BJ (cell line): ENCODE results near the gene ARFGEF3. TPM values are rescaled to one million over a fixed set of nuclear protein-coding genes. Genes with fewer than 3 reads are reported as not detected.
A peak's percentile ranks its signal among the peaks of the same experiment; 100 is the strongest.
"Not testable (repeated sequence)": the region's sequence is repeated elsewhere in the genome, so short reads cannot be mapped to it uniquely, and the experiment has no call there.

ENCODE experiments used
- CTCF ChIA-PET: fragments of 350-600 bp; formaldehyde crosslinking; extraction: SDS; loops from one replicate; lab custom pipeline; 2021; ENCODE audit warnings: antibody characterized with exemption, inconsistent platforms; lab: Yijun Ruan, JAX
- POLR2A ChIA-PET: fragments of 300-600 bp; sonication (Branson Sonifier 250); formaldehyde crosslinking; extraction: SDS; loops from one replicate; lab custom pipeline; 2021; ENCODE audit warnings: antibody characterized with exemption; lab: Charles Lee
- DNase-seq: peaks from one replicate; pipeline ENCODE4 v3.0.0-alpha.2; 2011; ENCODE audit warnings: low read depth
- H3K27me3 ChIP-seq: 2 replicates; pipeline ENCODE4 v1.6.0; 2011; ENCODE audit warnings: low read length; ENCODE audit not compliant: control insufficient read depth, insufficient read depth
- H3K36me3 ChIP-seq: 2 replicates; pipeline ENCODE4 v1.5.1; 2011; ENCODE audit warnings: low read length; ENCODE audit not compliant: control insufficient read depth, insufficient read depth
- H3K4me3 ChIP-seq: 2 replicates; pipeline ENCODE4 v1.5.1; 2011; ENCODE audit warnings: low read depth, mild to moderate bottlenecking, control low read depth, low read length
- CTCF ChIP-seq: IDR thresholded peaks from 2 replicates; pipeline ENCODE4 v1.5.1; 2011; ENCODE audit warnings: low read depth, mild to moderate bottlenecking, control low read depth, inconsistent platforms, low read length, moderate library complexity; ENCODE audit not compliant: insufficient read depth
- polyA plus RNA-seq: library from polyadenylated mRNA; depleted of rRNA; stranded (reverse); fragments of >200 nt; gene quantifications from 2 replicates; pipeline ENCODE4 v1.2.3, GENCODE V29; 2011

ARFGEF3 gene
- polyA plus RNA-seq, 1 experiment, result 0.27 TPM

DNA sequence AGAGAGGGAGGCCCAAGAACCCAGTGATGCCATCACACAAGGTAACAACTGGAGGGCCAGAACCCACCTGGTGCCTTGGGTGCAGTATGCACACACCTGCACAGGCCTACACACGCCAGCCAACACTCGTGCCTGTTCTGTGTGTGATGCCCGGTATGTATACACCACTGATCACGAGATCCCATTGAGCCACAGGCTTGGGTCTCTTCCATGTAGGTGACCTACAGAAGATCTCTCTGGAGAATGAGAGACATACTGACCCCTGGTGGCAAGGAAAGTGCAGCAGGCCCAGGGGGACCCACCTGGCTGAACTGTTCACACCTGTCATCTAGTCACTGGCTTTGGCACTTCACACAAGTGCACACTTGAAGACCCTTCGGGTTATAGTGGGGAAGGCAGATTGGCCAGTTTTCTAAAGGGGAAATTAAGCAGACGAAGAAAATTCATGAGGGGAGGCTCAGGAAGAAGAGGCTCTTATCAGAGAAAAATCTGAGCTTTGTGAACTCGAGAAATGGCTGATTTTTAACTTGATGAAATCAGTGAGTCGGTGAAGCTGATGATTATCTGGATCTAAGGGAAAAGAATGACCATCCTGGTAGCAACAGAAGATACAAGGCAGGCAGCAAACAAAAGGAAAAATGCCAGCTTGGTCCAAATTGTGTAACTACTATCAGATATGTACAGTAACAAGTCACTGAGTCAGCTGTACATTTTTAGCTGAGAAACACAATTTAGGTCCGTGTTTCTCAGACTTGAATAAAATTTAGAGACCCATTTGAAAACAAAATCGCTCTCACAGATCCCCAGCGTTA lies 125.6 kb downstream of the ARFGEF3 start:
- ChIA-PET CTCF (interaction anchor here (0.9 to 2.1 kb wide), 6 partner anchors 9 to 172 kb away, joined by 3 to 10 read pairs (median 6); no protein-coding TSS in a partner anchor), POLR2A (no interaction called here)
- Histone ChIP-seq H3K27me3 (no peaks in the 10 kb centered on the region), H3K36me3 (no peaks in the 10 kb centered on the region), H3K4me3 (no peak overlapping the region)
- peak; percentile 45 for TF ChIP-seq CTCF
- no peak for DNase-seq

- H3K36me3 ChIP-seq, H3K4me3 ChIP-seq, POLR2A ChIA-PET, H3K27me3 ChIP-seq: not testable (repeated sequence)
- CTCF ChIA-PET, result interaction anchor here (0.6 to 1.3 kb wide), 4 partner anchors 9 to 174 kb away, joined by 3 to 4 read pairs (median 4); no protein-coding TSS in a partner anchor
- peak; percentile 95 for DNase-seq
Measured at GRCh38 chr6:138288428-138289085, 126.8 kb downstream of the ARFGEF3 start.

DNA sequence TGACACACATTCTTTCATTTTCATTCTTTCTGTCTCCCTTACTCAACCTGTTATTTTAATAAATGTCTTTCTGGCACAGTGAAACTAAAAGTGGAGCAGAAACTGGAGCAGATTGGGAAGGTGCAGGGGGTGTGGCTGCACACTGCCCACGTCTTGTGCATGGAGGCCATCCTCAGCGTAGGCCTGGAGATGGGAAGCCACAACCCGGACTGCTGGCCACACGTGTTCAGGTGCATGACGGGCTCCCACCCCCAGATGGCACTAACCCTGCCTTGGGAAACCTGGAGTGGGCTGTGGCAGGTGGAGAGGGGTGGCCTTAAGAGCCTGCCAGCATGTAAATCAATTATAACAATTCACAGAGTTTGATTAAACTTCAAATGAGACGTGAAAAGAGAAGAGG lies 128.0 kb downstream of the ARFGEF3 start:
- H3K4me3 ChIP-seq, result no peak overlapping the region
- ChIA-PET CTCF (interaction anchor here (1.2 kb wide), 1 partner anchor 174 kb away, joined by 4 read pairs; no protein-coding TSS in a partner anchor), POLR2A (no interaction called here)
- TF ChIP-seq CTCF, result no peak
- no peaks in the 10 kb centered on the region for H3K27me3 ChIP-seq
- no peak for DNase-seq
- H3K36me3 ChIP-seq, result no peaks in the 10 kb centered on the region

GRCh38 chr6:138290423-138290962 lies 128.8 kb downstream of the ARFGEF3 start:
- CTCF ChIA-PET, result interaction anchor here (0.6 to 1.2 kb wide), 3 partner anchors 12 to 175 kb away, joined by 3 to 4 read pairs (median 3); no protein-coding TSS in a partner anchor
- no peak for DNase-seq
- Histone ChIP-seq H3K27me3 (no peaks in the 10 kb centered on the region), H3K36me3 (no peaks in the 10 kb centered on the region), H3K4me3 (no peak overlapping the region)
- POLR2A ChIA-PET, result no interaction called here
- TF ChIP-seq CTCF, result no peak

- no peak for TF ChIP-seq CTCF
Measured at GRCh38 chr6:138291036-138291848, 129.5 kb downstream of the ARFGEF3 start.

More at GRCh38 chr6:138291036-138291848, 129.5 kb downstream of the ARFGEF3 start:
- no peak for DNase-seq
- ChIA-PET CTCF (interaction anchor here (1.2 kb wide), 1 partner anchor 176 kb away, joined by 4 read pairs; no protein-coding TSS in a partner anchor), POLR2A (no interaction called here)
- Histone ChIP-seq H3K36me3 (no peaks in the 10 kb centered on the region), H3K4me3 (no peak overlapping the region), H3K27me3 (no peaks in the 10 kb centered on the region)
